Loucy (cell line): ENCODE measurements around the gene HYAL3.

Experiments
- H2AFZ ChIP-seq: fragments of 200-600 bp; sonication (generic); 2 replicates; pipeline ENCODE4 v1.6.0; 2016; ENCODE audit warnings: antibody characterized with exemption, mild to moderate bottlenecking, low read length, moderate library complexity
- H3F3A ChIP-seq: fragments of 200-600 bp; 2 replicates; pipeline ENCODE4 v1.6.0; 2016; ENCODE audit warnings: antibody characterized with exemption, low read depth, mild to moderate bottlenecking
- H3K27me3 ChIP-seq: fragments of 200-600 bp; sonication (generic); 2 replicates; pipeline ENCODE4 v1.6.1; 2014; ENCODE audit warnings: low read length, mild to moderate bottlenecking; ENCODE audit not compliant: insufficient read depth, poor library complexity, severe bottlenecking
- H3K36me3 ChIP-seq: fragments of 200-600 bp; sonication (generic); 2 replicates; pipeline ENCODE4 v1.6.1; 2016; ENCODE audit warnings: low read length; ENCODE audit not compliant: insufficient read depth
- H3K4me1 ChIP-seq: fragments of 200-600 bp; sonication (generic); 2 replicates; pipeline ENCODE4 v1.5.1; 2014; ENCODE audit warnings: low read length, mild to moderate bottlenecking; ENCODE audit not compliant: insufficient read depth, poor library complexity, severe bottlenecking
- H3K4me2 ChIP-seq: fragments of 200-600 bp; sonication (generic); 2 replicates; pipeline ENCODE4 v1.6.0; 2014; ENCODE audit warnings: antibody characterized with exemption, low read length, low read depth, mild to moderate bottlenecking; ENCODE audit not compliant: poor library complexity, severe bottlenecking
- H3K4me3 ChIP-seq: fragments of 200-600 bp; sonication (generic); 2 replicates; pipeline ENCODE4 v1.5.1; 2014; ENCODE audit warnings: low read length, mild to moderate bottlenecking, mixed read lengths; ENCODE audit not compliant: poor library complexity, severe bottlenecking
- H3K79me2 ChIP-seq: fragments of 200-600 bp; sonication (generic); 2 replicates; pipeline ENCODE4 v1.6.1; 2014; ENCODE audit warnings: low read length; ENCODE audit not compliant: insufficient read depth
- H3K9ac ChIP-seq: fragments of 200-600 bp; sonication (generic); 2 replicates; pipeline ENCODE4 v1.6.0; 2014; ENCODE audit warnings: mild to moderate bottlenecking, low read depth, low read length, moderate library complexity; ENCODE audit not compliant: poor library complexity, severe bottlenecking
- H3K9me2 ChIP-seq: fragments of 200-600 bp; sonication (generic); replicated peaks from 2 replicates; pipeline ENCODE4 v1.6.1; 2016; ENCODE audit warnings: low read depth, low read length, mixed read lengths
- H3K9me3 ChIP-seq: fragments of 200-600 bp; sonication (generic); 2 replicates; pipeline ENCODE4 v1.6.1; 2014; ENCODE audit warnings: mild to moderate bottlenecking, antibody characterized with exemption, low read length, low read depth; ENCODE audit not compliant: insufficient read depth
- H4K20me1 ChIP-seq: fragments of 200-600 bp; sonication (generic); 2 replicates; pipeline ENCODE4 v1.6.0; 2014; ENCODE audit warnings: antibody characterized with exemption, low read length, mild to moderate bottlenecking; ENCODE audit not compliant: insufficient read depth, poor library complexity, severe bottlenecking
- EZH2phosphoT487 ChIP-seq: fragments of 200-600 bp; IDR thresholded peaks from 2 replicates; pipeline ENCODE4 v1.6.1; 2018; ENCODE audit warnings: antibody characterized with exemption, mild to moderate bottlenecking, moderate library complexity, borderline replicate concordance
- TF ChIP-seq, protein P1 (sequence below): fragments of 200-600 bp; sonication (generic); conservative IDR thresholded peaks from 2 replicates; pipeline ENCODE4 v1.5.1; 2014; ENCODE audit warnings: mild to moderate bottlenecking, antibody characterized with exemption, low read length

The HYAL3 gene

DNA sequence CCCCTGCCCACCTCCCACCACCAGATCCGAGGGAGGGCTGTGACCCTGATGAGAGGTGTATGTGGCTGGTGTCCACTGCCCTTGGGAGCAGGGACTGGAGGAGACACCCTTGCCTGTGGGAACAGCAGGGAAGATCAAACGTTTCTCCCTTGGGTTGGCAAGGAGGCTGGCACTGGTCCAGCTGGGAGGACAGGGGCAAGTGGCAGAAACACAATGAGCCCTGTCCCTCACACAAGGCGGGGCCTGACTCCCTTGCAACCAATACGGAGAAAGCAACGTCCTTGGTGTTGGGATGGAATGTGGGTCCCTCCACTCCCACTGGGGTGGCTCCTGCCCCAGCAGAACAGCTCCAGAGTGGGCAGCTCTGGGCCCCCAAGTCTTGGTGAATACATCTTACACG lies 18.1 kb upstream of the HYAL3 start:
- H3K4me2 ChIP-seq: peak overlapping the region; percentile 30
- TF ChIP-seq EZH2phosphoT487: no peak
- TF ChIP-seq, protein P1, sequence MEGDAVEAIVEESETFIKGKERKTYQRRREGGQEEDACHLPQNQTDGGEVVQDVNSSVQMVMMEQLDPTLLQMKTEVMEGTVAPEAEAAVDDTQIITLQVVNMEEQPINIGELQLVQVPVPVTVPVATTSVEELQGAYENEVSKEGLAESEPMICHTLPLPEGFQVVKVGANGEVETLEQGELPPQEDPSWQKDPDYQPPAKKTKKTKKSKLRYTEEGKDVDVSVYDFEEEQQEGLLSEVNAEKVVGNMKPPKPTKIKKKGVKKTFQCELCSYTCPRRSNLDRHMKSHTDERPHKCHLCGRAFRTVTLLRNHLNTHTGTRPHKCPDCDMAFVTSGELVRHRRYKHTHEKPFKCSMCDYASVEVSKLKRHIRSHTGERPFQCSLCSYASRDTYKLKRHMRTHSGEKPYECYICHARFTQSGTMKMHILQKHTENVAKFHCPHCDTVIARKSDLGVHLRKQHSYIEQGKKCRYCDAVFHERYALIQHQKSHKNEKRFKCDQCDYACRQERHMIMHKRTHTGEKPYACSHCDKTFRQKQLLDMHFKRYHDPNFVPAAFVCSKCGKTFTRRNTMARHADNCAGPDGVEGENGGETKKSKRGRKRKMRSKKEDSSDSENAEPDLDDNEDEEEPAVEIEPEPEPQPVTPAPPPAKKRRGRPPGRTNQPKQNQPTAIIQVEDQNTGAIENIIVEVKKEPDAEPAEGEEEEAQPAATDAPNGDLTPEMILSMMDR: no peak
- no peak overlapping the region for H3K4me3 ChIP-seq
- H3K9me3 ChIP-seq: no peaks in the 10 kb centered on the region
- peaks cover 15% of the 10 kb centered on the region for H4K20me1 ChIP-seq
- H3K9ac ChIP-seq: no peak overlapping the region
- H3K27me3 ChIP-seq: no peaks in the 10 kb centered on the region
- no peaks in the 10 kb centered on the region for H3K36me3 ChIP-seq
- H3K4me1 ChIP-seq: peaks cover 37% of the 10 kb centered on the region
- H3F3A ChIP-seq: no peaks in the 10 kb centered on the region
- no peaks in the 10 kb centered on the region for H3K9me2 ChIP-seq
- no peak overlapping the region for H2AFZ ChIP-seq
- peaks cover 29% of the 10 kb centered on the region for H3K79me2 ChIP-seq

DNA sequence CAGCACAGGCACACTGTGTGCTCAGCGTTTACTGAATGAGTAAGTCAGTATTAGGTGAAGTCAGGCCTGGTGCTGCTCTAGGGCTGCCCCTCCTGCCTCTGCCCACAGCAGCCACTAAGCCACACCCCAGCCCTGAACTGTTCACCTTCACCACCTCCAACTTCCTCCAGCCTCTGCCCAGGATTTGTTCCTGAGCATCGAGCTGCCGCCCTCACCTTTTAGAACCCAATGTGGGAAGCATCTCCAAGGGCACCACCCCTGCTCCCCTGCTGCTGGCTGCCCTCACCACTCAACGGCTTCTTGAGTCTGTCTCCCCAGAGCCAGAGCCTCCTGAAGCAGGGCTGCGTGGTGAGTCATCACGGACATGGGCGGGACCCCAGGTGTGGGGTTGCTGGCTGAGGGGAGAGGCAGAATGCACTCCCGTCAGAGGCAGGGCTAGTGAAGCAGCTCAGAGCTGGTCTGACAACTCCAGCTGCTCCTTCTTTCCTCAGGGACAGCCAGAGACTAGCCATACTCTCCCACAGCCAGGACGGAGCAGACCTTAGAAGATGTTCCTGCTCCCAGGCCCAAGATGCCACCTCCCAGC lies 17.5 kb upstream of the HYAL3 start:
- TF ChIP-seq, protein P1: no peak
- TF ChIP-seq EZH2phosphoT487: no peak
- Histone ChIP-seq H3K27me3 (no peaks in the 10 kb centered on the region), H3K9ac (peak overlapping the region; percentile 14), H3K4me1 (peaks cover 37% of the 10 kb centered on the region), H3K9me2 (no peaks in the 10 kb centered on the region), H3K4me2 (peak overlapping the region; percentile 30), H3K4me3 (no peak overlapping the region), H2AFZ (no peak overlapping the region), H3K79me2 (peaks cover 29% of the 10 kb centered on the region), H3K9me3 (no peaks in the 10 kb centered on the region), H3K36me3 (no peaks in the 10 kb centered on the region), H3F3A (no peaks in the 10 kb centered on the region), H4K20me1 (peaks cover 15% of the 10 kb centered on the region)

DNA sequence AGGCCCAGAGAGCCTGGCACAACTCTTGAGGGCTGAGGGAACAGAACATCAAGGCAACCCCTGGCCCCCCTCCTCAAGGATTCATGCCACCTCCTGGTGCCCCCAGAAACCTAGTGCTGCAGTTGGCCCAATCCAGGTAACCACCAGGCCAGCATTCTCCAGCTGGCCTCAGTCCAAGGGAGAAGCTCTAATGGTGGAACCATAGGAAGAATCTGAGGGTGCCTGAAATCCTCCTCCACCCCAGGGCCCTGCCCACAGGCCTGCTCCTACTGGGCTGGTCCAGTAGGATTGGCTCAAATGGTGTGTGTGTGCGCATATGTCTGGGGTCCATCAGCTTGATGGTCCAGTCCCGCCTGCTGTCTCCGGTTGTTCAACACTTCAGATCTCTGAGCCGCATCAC lies 15.6 kb upstream of the HYAL3 start:
- peaks cover 20% of the 10 kb centered on the region for H3K79me2 ChIP-seq
- H4K20me1 ChIP-seq: peaks cover 7% of the 10 kb centered on the region
- no peak overlapping the region for H3K4me2 ChIP-seq
- no peak overlapping the region for H2AFZ ChIP-seq
- H3K9ac ChIP-seq: no peak overlapping the region
- H3K9me2 ChIP-seq: no peaks in the 10 kb centered on the region
- no peaks in the 10 kb centered on the region for H3K36me3 ChIP-seq
- no peaks in the 10 kb centered on the region for H3K9me3 ChIP-seq
- peaks cover 28% of the 10 kb centered on the region for H3K4me1 ChIP-seq
- TF ChIP-seq, protein P1: no peak
- no peak for TF ChIP-seq EZH2phosphoT487
- no peak overlapping the region for H3K4me3 ChIP-seq
- no peaks in the 10 kb centered on the region for H3F3A ChIP-seq
- no peaks in the 10 kb centered on the region for H3K27me3 ChIP-seq
